NOMO-1 treated with DMSO at 0.1 percent for 48 hours (cell line): ENCODE measurements around the gene FAM107A.

Source experiments
- DNase-seq: peaks from one replicate; lab custom pipeline; 2025; ENCODE audit not compliant: unreplicated experiment; lab: John Stamatoyannopoulos, UW

The FAM107A gene

GRCh38 chr3:58520403-58521335 is 56.5 kb downstream of the FAM107A start:
- DNase-seq: no peak

GRCh38 chr3:58519668-58520402 is 57.4 kb downstream of the FAM107A start:
- no peak for DNase-seq

GRCh38 chr3:58518291-58518789 is 58.9 kb downstream of the FAM107A start:
- DNase-seq: no peak

- DNase-seq: no peak
Observed at GRCh38 chr3:58514405-58514804, 62.8 kb downstream of the FAM107A start.
